ENCODE results near the gene COL9A2. TPM values are rescaled to one million over a fixed set of nuclear protein-coding genes. Genes with fewer than 3 reads are reported as not detected.

The COL9A2 gene
- polyA plus RNA-seq, 1 of the 3 experiments (the other 2 are of a cell fraction): 0.94 TPM

- Histone ChIP-seq H2AFZ (ENCODE audit: low read depth) (no peak overlapping the region), H3K79me2 (ENCODE audit: insufficient read depth) (no peaks in the 10 kb centered on the region), H3K36me3 (replicated peaks in 1 of 2; ENCODE audit: control insufficient read depth in 1 of 2, insufficient read depth in 2 of 2, low read length in 1 of 2) (no peaks in the 10 kb centered on the region), H3K27me3 (ENCODE audit: insufficient read depth) (no peaks in the 10 kb centered on the region), H3K4me1 (ENCODE audit: control insufficient read depth in 1 of 2, insufficient read depth in 2 of 2, low read depth in 1 of 2, low read length in 1 of 2) (no peaks in the 10 kb centered on the region), H3K4me3 (ENCODE audit: low read depth in 2 of 2, low read length in 1 of 2) (no peak overlapping the region), H4K20me1 (ENCODE audit: insufficient read depth) (no peaks in the 10 kb centered on the region), H3K27ac (ENCODE audit: low read depth in 2 of 2, low read length in 1 of 2) (no peak overlapping the region), H3K9me2 (no peaks in the 10 kb centered on the region), H3F3A (replicated peaks; ENCODE audit: insufficient read depth) (no peaks in the 10 kb centered on the region), H3K4me2 (no peak overlapping the region), H3K9ac (no peak overlapping the region), H3K9me3 (no peaks in the 10 kb centered on the region)
- WGBS (ENCODE audit: low lambda C conversion rate): 79% methylated on average over 3 of the region's 3 CpGs
- DNase-seq: no peak
- CTCF ChIA-PET: interaction anchor here (1.3 to 9.4 kb wide), 3 partner anchors 15 to 208 kb away, joined by 7 to 71 read pairs (median 9); no protein-coding TSS in a partner anchor
- no peak for TF ChIP-seq USF1 (IDR thresholded peaks at IDR 0.05; ENCODE audit: borderline replicate concordance, low read depth)
- TF ChIP-seq REST (IDR thresholded peaks at IDR 0.05; ENCODE audit: low read depth, low read length): no peak
- TF ChIP-seq PBX3 (IDR thresholded peaks at IDR 0.05): no peak
- TF ChIP-seq FOXJ3 (CRISPR knock-in tag; IDR thresholded peaks at IDR 0.05): no peak
- POLR2A ChIA-PET: no interaction called here
Measured at GRCh38 chr1:40352126-40352525, 35.0 kb upstream of the COL9A2 start.

GRCh38 chr1:40351124-40351523 is 34.0 kb upstream of the COL9A2 start:
- Histone ChIP-seq H3K9ac (no peak overlapping the region), H3K4me2 (no peak overlapping the region), H3K4me3 (ENCODE audit: low read depth in 2 of 2, low read length in 1 of 2) (no peak overlapping the region), H3K27me3 (ENCODE audit: insufficient read depth) (no peaks in the 10 kb centered on the region), H3K79me2 (ENCODE audit: insufficient read depth) (no peaks in the 10 kb centered on the region), H4K20me1 (ENCODE audit: insufficient read depth) (no peaks in the 10 kb centered on the region), H3F3A (replicated peaks; ENCODE audit: insufficient read depth) (no peaks in the 10 kb centered on the region), H3K27ac (ENCODE audit: low read depth in 2 of 2, low read length in 1 of 2) (no peak overlapping the region), H3K4me1 (ENCODE audit: control insufficient read depth in 1 of 2, insufficient read depth in 2 of 2, low read depth in 1 of 2, low read length in 1 of 2) (no peaks in the 10 kb centered on the region), H3K36me3 (replicated peaks in 1 of 2; ENCODE audit: control insufficient read depth in 1 of 2, insufficient read depth in 2 of 2, low read length in 1 of 2) (no peaks in the 10 kb centered on the region), H3K9me3 (no peaks in the 10 kb centered on the region), H3K9me2 (no peaks in the 10 kb centered on the region), H2AFZ (ENCODE audit: low read depth) (no peak overlapping the region)
- 60% methylated on average over 2 of the region's 2 CpGs for WGBS (ENCODE audit: low lambda C conversion rate)
- no peak for DNase-seq
- ChIA-PET POLR2A (no interaction called here), CTCF (interaction anchor here (0.6 to 9.4 kb wide), 5 partner anchors 14 to 264 kb away, joined by 3 to 71 read pairs (median 7); no protein-coding TSS in a partner anchor)
- TF ChIP-seq MXI1 (IDR thresholded peaks at IDR 0.05; ENCODE audit: low read depth, low read length): no peak
- TF ChIP-seq TEAD4 (IDR thresholded peaks at IDR 0.05; ENCODE audit: borderline replicate concordance, insufficient read depth): no peak
- TF ChIP-seq RXRA (IDR thresholded peaks at IDR 0.05; ENCODE audit: borderline replicate concordance, low read depth): no peak
- no peak for TF ChIP-seq JUND (IDR thresholded peaks at IDR 0.05)
- no peak for TF ChIP-seq TCF12 (IDR thresholded peaks at IDR 0.05)
- no peak for TF ChIP-seq TAF1 (IDR thresholded peaks at IDR 0.05; ENCODE audit: borderline replicate concordance, low read depth, low read length)
- TF ChIP-seq NFIC (IDR thresholded peaks at IDR 0.05; ENCODE audit: borderline replicate concordance): no peak
- no peak for TF ChIP-seq SIN3A (IDR thresholded peaks at IDR 0.05; ENCODE audit: borderline replicate concordance, low read depth, low read length)
- TF ChIP-seq RAD21 (IDR thresholded peaks at IDR 0.05; ENCODE audit: low read length): no peak
- no peak for TF ChIP-seq USF1 (IDR thresholded peaks at IDR 0.05; ENCODE audit: borderline replicate concordance, low read depth)
- TF ChIP-seq IRF3 (IDR thresholded peaks at IDR 0.05; ENCODE audit: low read depth, low read length): no peak
- no peak for TF ChIP-seq RCOR1 (IDR thresholded peaks at IDR 0.05; ENCODE audit: low read length)
- no peak for TF ChIP-seq MAX (IDR thresholded peaks at IDR 0.05; ENCODE audit: low read depth)
- TF ChIP-seq USF2 (IDR thresholded peaks at IDR 0.05; ENCODE audit: borderline replicate concordance, low read depth, low read length): no peak
- no peak for TF ChIP-seq FOXJ3 (CRISPR knock-in tag; IDR thresholded peaks at IDR 0.05)
- TF ChIP-seq EZH2phosphoT487 (IDR thresholded peaks at IDR 0.05; ENCODE audit: borderline replicate concordance, low read depth): no peak
- TF ChIP-seq CHD2 (IDR thresholded peaks at IDR 0.05; ENCODE audit: low read length, partially characterized antibody): no peak

Data from SK-N-SH (cell line).